GM19238 (cell line): ENCODE results near the gene CCDC82.

Source experiments
- DNase-seq: peaks from one replicate; pipeline ENCODE4 v3.0.0; 2011; ENCODE audit warnings: low spot score; ENCODE audit not compliant: insufficient read length

CCDC82 gene

GRCh38 chr11:96365493-96365892, 24.2 kb downstream of the CCDC82 start:
- no peak for DNase-seq

- no peak for DNase-seq
Observed at GRCh38 chr11:96361778-96362177, 27.9 kb downstream of the CCDC82 start.

GRCh38 chr11:96358321-96358720, 31.4 kb downstream of the CCDC82 start:
- no peak for DNase-seq

GRCh38 chr11:96357794-96358193, 31.9 kb downstream of the CCDC82 start:
- no peak for DNase-seq

GRCh38 chr11:96356848-96357247, 32.9 kb downstream of the CCDC82 start:
- DNase-seq, result no peak

- DNase-seq, result peak; percentile 79
Observed at GRCh38 chr11:96342961-96343711, 46.6 kb downstream of the CCDC82 start, which contains the start of gene MAML2. Gene MAML2, minus strand, starts transcription at chr11:96343195. Its CDS starts 1,300 bp downstream, at chr11:96341895.

GRCh38 chr11:96342014-96342960, 47.4 kb downstream of the CCDC82 start:
- no peak for DNase-seq

GRCh38 chr11:96341211-96342013, 48.3 kb downstream of the CCDC82 start:
- DNase-seq, result peak; percentile 25

GRCh38 chr11:96340555-96340885, 49.2 kb downstream of the CCDC82 start:
- DNase-seq, result no peak

GRCh38 chr11:96339706-96340554, 49.8 kb downstream of the CCDC82 start:
- no peak for DNase-seq

GRCh38 chr11:96338910-96339705, 50.6 kb downstream of the CCDC82 start:
- peak; percentile 23 for DNase-seq

- no peak for DNase-seq
Observed at GRCh38 chr11:96337541-96338431, 51.9 kb downstream of the CCDC82 start.

- no peak for DNase-seq
Observed at GRCh38 chr11:96335388-96335787, 54.3 kb downstream of the CCDC82 start.

GRCh38 chr11:96334219-96334618, 55.5 kb downstream of the CCDC82 start:
- DNase-seq, result no peak

GRCh38 chr11:96333191-96333719, 56.5 kb downstream of the CCDC82 start:
- no peak for DNase-seq

GRCh38 chr11:96332126-96332771, 57.5 kb downstream of the CCDC82 start:
- DNase-seq, result no peak

- DNase-seq, result no peak
Observed at GRCh38 chr11:96331699-96332116, 58.0 kb downstream of the CCDC82 start.

GRCh38 chr11:96330511-96330859, 59.2 kb downstream of the CCDC82 start:
- no peak for DNase-seq
